Effector memory CD8-positive, alpha-beta T cell (primary cell): ENCODE results near the gene FCHSD1.
A peak's percentile ranks its signal among the peaks of the same experiment; 100 is the strongest.

Source experiments
- ATAC-seq: fragments of 150-1000 bp; cut with Tn5 transposase; replicated peaks from 2 replicates; pipeline ENCODE4 v1.10.0; 2021; ENCODE audit warnings: mild to moderate bottlenecking, moderate library complexity
- DNase-seq, 3 experiments: peaks; one replicate each; pipeline ENCODE4 v3.0.0; 2021
- H3K27ac Mint-ChIP-seq, 2 donors: one replicate each; pipeline ENCODE4 v1.8.0; 2022; ENCODE audit warnings: mild to moderate bottlenecking in 2 of 2, mixed read lengths in 2 of 2, moderate library complexity in 2 of 2
- H3K27me3 Mint-ChIP-seq, 2 donors: one replicate each; pipeline ENCODE4 v1.8.0; 2022; ENCODE audit warnings: mixed read lengths in 2 of 2
- H3K36me3 Mint-ChIP-seq: one replicate; pipeline ENCODE4 v1.8.0; 2022; ENCODE audit warnings: mild to moderate bottlenecking, moderate library complexity, mixed read lengths; ENCODE audit not compliant: insufficient read depth
- H3K4me1 Mint-ChIP-seq, 2 donors: one replicate each; pipeline ENCODE4 v1.8.0; 2022; ENCODE audit warnings: low read depth in 2 of 2, mixed read lengths in 2 of 2
- H3K4me3 Mint-ChIP-seq, 2 donors: one replicate each; pipeline ENCODE4 v1.8.0; 2022; ENCODE audit warnings: mild to moderate bottlenecking in 2 of 2, mixed read lengths in 2 of 2, moderate library complexity in 2 of 2
- H3K9me3 Mint-ChIP-seq, 2 donors: one replicate each; pipeline ENCODE4 v1.8.0; 2022; ENCODE audit warnings: mixed read lengths in 2 of 2
- total RNA-seq, 9 experiments: gene quantifications; one replicate each; lab custom pipeline; 2026; lab: John Stamatoyannopoulos, UW

The FCHSD1 gene
- total RNA-seq, result 55.0 to 165 (median 145) reads per million in 9 experiments

DNA sequence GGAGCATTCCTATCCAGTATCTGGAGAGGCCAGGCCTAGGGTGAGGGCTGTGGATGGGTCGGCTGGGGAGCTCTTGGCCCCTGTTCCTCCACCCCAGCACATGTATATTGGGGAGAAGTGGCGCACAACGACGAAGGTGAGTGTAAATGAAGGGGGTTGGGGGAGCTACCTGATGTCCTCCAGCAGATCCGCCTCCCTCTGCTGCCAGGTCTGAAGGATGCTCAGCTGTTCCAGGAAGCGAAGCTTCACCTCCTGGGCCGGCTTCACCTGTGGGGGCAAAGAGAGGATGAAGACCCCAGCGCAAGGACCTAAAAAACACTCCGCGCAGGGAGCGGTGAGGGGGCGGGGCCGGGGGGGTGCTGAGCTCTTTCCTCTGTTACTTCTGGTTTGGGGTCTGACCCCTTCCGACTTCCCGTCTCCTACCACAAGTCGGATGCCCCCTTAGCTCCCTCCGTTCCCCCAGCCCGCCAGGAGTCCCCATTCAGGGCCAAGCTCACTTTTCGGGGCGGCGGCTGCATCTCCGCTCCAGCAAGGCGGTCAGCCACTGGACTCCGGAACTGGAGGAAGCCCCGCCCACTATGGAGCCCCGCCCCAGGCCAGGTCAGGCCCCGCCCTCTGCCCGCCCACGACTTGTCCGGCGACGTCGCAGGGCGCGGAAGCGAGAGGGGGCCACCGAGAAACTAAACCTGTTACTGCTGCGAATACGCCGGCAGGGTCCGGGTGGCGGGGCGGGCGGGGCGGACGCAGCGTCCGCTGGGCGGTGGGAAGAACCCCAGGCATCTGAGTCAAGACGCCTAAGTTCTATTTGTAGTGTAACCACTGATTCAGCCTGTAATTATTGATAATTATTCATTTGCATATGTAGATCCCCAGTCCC, at the start of gene FCHSD1:
Gene FCHSD1 (minus strand): TSS at position 568 of the 877 bp plus-strand sequence. CDS start 50 bp downstream, at position 518.
- Mint-ChIP-seq H3K36me3 (peaks cover 10% of the 10 kb centered on the region), H3K9me3 (no peaks in the 10 kb centered on the region), H3K4me3 (peak within 1 kb of the TSS; percentile 91 to 93), H3K27ac (peak within 1 kb of the TSS; percentile 94 to 97), H3K27me3 (no peaks in the 10 kb centered on the region), H3K4me1 (peaks cover 39 to 40% of the 10 kb centered on the region in 2 donors)
- peak; percentile 91 for ATAC-seq
- DNase-seq, result peak; percentile 66 to 79 (median 72)

DNA sequence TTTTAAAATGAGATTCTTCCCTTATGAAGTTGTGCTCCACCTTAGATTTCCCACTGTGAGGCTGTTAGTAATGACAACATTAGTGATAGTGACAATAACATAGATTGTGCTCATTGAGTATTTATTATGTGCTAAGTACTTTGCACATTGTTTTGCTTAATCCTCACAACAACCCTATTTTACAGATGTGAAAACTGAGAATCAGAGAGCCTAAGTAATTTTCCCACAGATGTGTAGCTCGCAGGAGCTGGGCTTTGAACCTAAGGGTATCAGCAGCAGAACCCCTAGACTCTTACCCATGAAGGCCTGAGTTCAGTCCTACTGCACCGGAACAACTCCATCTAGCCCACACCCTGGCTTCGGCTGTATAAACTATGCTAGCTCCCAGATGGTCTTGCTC, 46.4 kb upstream of the FCHSD1 start:
- Mint-ChIP-seq H3K9me3 (no peaks in the 10 kb centered on the region), H3K27ac (no peak overlapping the region), H3K4me3 (no peak overlapping the region), H3K4me1 (peaks cover 16 to 19% of the 10 kb centered on the region in 2 donors), H3K36me3 (peaks cover 8% of the 10 kb centered on the region), H3K27me3 (peaks cover 42 to 45% of the 10 kb centered on the region in 2 donors)
- DNase-seq (no peak), ATAC-seq (no peak)

DNA sequence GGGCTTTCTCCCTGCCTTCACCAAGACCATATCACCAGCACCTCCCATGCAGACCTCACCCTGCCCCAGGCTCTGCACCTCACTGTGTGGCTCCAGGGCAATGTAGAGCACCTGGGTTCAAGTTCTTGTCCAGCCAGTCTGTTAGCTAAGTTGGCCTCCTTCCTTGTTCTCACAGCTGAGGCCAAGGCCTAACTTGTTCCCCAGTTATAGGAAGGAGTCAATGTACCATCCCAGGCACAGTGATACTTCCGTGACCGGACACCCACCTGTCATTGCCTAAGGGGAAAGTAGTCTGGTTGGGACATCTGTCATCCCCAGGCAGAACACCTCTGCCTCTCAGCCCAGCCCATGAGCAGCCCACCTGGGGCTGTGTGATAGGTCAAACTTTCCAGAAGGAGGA, 45.2 kb upstream of the FCHSD1 start:
- H3K27me3 Mint-ChIP-seq, result peaks cover 42 to 51% of the 10 kb centered on the region in 2 donors
- peaks cover 8% of the 10 kb centered on the region for H3K36me3 Mint-ChIP-seq
- DNase-seq (no peak), ATAC-seq (no peak)
- no peak overlapping the region for H3K27ac Mint-ChIP-seq
- no peaks in the 10 kb centered on the region for H3K9me3 Mint-ChIP-seq
- peaks cover 21 to 22% of the 10 kb centered on the region in 2 donors for H3K4me1 Mint-ChIP-seq
- no peak overlapping the region for H3K4me3 Mint-ChIP-seq

DNA sequence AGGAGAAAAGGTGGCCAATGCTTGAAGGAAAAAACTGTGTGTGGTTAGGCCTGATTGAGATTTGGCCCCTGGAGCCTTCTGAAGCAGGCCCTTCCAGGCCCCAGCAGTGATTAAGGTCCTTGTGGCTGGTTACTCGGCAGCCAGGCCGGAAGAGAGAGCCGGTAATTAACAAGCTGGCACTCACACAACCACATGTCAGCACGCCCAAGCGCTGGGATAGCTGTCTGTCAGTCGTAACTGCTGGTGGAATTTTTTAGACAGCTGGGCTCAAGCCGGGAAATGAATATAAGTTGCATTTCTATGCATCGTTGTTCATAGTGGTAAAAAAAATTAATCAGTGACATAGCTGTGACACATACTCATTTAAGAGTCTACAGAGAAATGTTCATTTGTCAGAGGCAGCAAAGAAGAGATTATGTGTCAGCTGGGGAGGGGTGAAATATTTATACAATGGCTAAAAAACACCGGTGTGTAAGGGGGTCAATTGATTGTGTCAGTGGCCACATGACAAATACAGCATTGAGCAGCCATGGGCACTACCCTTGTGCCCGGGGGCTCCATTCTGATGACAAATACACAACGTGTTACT, 44.5 kb upstream of the FCHSD1 start:
- Mint-ChIP-seq H3K9me3 (no peaks in the 10 kb centered on the region), H3K27ac (no peak overlapping the region), H3K4me1 (peaks cover 21 to 22% of the 10 kb centered on the region in 2 donors), H3K27me3 (peaks cover 42 to 59% of the 10 kb centered on the region in 2 donors), H3K4me3 (no peak overlapping the region), H3K36me3 (peaks cover 8% of the 10 kb centered on the region)
- ATAC-seq (no peak), DNase-seq (no peak)

DNA sequence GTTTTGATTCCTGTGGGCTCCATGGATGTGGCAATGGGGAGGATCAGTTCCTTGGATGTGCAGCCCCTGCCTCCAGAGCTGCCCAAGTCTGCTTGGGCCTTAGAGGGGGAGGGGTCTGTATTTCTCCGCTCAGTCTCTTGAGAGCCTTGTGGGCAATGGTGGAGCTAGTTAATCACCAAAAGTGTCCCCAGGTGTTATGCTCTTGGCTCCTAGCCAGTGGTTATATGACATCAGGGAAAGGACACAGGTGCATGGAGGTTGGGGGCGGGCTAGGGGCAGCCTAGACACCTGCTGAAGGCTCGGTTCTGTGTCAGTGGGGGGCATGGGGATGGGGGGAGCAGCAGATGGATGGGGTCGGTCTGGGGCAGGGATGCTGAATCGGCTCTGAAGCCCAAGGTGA, 43.3 kb upstream of the FCHSD1 start:
- peaks cover 22 to 23% of the 10 kb centered on the region in 2 donors for H3K4me1 Mint-ChIP-seq
- H3K9me3 Mint-ChIP-seq, result no peaks in the 10 kb centered on the region
- H3K27me3 Mint-ChIP-seq, result peaks cover 33 to 60% of the 10 kb centered on the region in 2 donors
- no peak overlapping the region for H3K27ac Mint-ChIP-seq
- ATAC-seq (no peak), DNase-seq (no peak)
- H3K4me3 Mint-ChIP-seq, result no peak overlapping the region
- H3K36me3 Mint-ChIP-seq, result peaks cover 8% of the 10 kb centered on the region

DNA sequence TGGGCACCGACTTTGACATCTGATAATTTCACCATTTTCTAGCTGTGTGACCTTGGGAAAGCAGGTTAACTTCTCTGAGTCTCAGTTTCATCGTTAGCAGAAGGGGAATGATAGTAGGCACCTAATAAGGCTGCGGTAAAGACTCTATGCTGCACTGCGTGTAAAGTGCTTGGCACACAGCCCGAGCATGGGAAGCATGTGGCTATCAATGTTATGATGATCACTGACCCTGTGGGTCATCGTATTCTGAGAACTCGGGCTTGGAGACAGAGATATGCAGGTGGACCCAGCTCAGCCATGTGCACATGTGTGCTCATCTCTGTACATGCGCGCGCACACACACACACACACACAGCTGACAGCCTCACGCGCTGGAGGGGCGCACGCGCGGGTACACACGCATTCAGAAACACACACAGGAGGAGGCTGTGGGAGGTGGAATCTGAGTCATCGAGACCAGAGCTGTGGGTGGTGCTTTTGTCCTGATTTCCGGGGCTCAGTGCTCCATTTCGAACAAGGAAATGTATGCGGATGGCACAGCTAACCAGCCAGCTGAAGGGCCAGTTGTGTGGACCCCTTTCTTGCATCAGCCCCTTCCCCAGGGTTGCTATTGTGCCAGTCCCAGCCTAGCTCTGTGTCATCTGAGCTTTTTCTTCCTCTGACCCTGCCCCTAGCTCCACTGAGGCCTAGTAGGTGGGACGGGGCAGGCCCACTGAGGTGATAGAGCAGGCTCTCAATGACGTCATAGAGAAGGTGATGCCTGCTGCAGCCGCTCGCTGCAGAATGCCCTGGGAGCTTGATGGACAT, 41.9 kb upstream of the FCHSD1 start:
- Mint-ChIP-seq H3K4me3 (peak overlapping the region; percentile 82 to 91), H3K4me1 (peaks cover 22 to 23% of the 10 kb centered on the region in 2 donors), H3K27me3 (peaks cover 27 to 59% of the 10 kb centered on the region in 2 donors), H3K27ac (peak overlapping the region; percentile 85 to 91), H3K9me3 (no peaks in the 10 kb centered on the region), H3K36me3 (peaks cover 8% of the 10 kb centered on the region)
- DNase-seq (peak; percentile 50 to 65 (median 61)), ATAC-seq (peak; percentile 86)

DNA sequence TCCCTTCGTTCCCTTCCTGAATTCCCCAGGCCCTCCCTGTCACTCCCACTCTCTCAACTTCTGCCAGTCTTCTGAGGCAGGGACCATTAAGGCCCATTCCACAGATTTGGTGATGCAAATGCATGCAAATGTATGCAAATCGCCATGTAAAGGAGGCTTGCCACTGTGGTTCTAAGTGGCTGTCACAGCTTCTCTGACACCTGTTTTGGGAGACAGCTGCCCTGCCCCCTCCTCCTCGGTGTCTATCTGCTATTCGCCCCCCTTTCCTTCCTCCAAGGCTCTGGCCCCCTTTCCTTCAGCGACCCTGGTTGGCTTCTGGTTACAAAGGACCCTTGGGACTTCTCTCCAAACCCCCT, 41.3 kb upstream of the FCHSD1 start:
- Mint-ChIP-seq H3K27ac (peak overlapping the region in 1 of 2 donors; percentile 91), H3K36me3 (peaks cover 8% of the 10 kb centered on the region), H3K27me3 (peaks cover 21 to 53% of the 10 kb centered on the region in 2 donors), H3K4me1 (peaks cover 22 to 23% of the 10 kb centered on the region in 2 donors), H3K4me3 (peak overlapping the region; percentile 82 to 91), H3K9me3 (no peaks in the 10 kb centered on the region)
- peak; percentile 23 for ATAC-seq
- peak in 1 of 3 experiments; percentile 14 for DNase-seq

DNA sequence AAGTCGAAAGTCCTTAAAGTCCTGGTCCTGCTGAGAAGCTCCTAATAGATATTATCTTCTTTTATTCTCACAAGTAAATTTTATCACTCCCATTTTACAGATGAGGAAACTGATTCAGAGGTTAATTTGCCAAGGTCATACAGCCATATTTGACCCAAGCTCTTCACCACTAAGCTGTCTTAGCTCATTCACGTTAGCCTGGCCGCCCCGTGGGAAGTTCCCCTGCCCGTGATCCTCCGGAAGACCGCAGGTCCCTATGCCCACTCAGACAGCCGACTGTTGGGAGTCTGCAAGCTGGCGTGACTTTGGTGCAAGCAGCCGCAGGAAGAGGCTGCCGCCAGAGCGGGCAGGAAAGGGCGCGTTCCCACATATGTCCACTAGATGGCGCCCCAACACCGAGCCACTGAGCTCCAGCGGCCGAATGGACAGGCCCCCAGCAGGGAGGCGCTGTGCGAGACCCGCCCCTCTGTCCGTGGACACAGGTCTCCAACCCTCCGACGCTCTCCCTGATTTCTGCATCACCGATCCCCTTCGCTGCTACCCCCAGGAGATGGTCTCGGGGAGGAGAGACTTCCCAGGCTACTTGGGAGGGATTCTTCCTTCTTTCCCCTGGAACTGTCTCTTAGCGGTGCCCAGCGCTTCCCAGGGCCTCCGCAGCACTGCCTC, 40.8 kb upstream of the FCHSD1 start:
- ATAC-seq, result peak; percentile 68
- peak overlapping the region in 1 of 2 donors; percentile 91 for H3K27ac Mint-ChIP-seq
- H3K36me3 Mint-ChIP-seq, result peaks cover 8% of the 10 kb centered on the region
- peak overlapping the region; percentile 82 to 91 for H3K4me3 Mint-ChIP-seq
- no peaks in the 10 kb centered on the region for H3K9me3 Mint-ChIP-seq
- H3K4me1 Mint-ChIP-seq, result peaks cover 22 to 23% of the 10 kb centered on the region in 2 donors
- H3K27me3 Mint-ChIP-seq, result peaks cover 16 to 48% of the 10 kb centered on the region in 2 donors
- DNase-seq, result peak; percentile 85 to 89 (median 89)

DNA sequence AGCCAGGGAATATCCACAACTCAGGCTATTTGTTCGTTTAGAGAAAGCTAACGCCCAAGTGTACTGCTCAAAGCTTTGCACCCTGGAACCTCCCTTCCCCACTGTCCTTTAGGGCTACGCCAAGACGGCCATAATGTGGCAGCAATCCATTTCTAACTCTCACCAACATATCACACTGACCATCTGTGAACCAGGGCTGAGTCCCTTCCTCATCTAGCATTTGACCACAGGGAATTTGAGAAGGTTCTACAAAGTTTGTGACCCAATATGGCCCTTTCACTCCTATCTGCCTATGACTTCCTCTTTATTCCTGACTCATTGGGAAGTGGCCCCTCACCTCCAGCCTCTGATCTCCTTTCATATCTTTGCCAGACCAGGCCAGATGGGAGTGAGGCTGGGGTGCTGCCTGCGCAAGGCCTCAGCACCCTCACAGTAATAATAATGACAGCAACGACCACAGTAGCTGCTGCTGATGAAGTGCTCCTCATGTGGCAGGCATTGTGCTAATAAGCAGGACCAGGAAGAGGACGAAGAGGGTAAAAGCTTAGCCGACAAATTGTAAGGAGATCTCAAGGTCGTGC, 40.2 kb upstream of the FCHSD1 start:
- Mint-ChIP-seq H3K27me3 (peaks cover 10 to 42% of the 10 kb centered on the region in 2 donors), H3K36me3 (peaks cover 8% of the 10 kb centered on the region), H3K4me1 (peaks cover 22 to 23% of the 10 kb centered on the region in 2 donors), H3K27ac (no peak overlapping the region), H3K9me3 (no peaks in the 10 kb centered on the region), H3K4me3 (no peak overlapping the region)
- DNase-seq (no peak), ATAC-seq (no peak)

DNA sequence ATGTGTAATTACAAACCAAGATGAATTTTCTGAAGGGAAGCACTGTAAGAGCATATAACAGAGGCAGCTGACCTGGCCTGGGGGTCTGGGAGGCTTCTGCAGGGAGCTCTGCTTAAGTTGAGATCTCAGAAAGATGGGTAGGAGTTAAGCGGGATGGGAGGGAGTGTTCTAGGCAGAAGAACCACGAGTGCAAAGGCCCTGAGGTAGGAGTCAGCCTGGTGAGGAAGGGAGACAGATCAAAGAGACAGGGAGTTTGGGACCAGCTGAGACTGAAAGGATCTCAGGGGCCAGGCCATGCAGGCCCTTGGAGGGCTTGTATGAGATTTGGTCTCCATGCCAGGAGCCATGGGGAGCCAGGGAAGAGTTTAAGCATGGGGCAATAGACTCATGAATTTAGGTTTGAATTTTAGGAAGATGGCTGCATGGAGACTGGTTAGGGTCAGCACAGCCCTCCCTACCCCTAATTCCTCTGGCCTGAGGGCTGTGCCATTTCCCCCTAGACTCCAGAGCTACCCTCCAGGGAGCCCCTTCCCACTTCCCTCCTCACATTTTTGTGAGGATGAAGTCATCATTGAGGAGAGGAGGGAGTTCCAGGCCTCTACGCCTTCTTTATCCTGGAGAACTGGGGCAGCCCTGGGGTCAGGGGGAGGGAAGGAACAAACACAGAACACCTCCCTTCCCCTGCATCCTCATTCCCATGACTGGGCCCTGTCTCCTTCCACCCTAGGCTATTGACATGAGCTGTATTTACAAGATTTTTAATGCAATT, 35.6 kb upstream of the FCHSD1 start:
- Mint-ChIP-seq H3K9me3 (no peaks in the 10 kb centered on the region), H3K27ac (peak overlapping the region in 1 of 2 donors; percentile 62), H3K27me3 (peaks cover 6 to 36% of the 10 kb centered on the region in 2 donors), H3K4me1 (peaks cover 13 to 14% of the 10 kb centered on the region in 2 donors), H3K36me3 (peaks cover 5% of the 10 kb centered on the region), H3K4me3 (no peak overlapping the region)
- ATAC-seq, result no peak
- DNase-seq, result no peak

DNA sequence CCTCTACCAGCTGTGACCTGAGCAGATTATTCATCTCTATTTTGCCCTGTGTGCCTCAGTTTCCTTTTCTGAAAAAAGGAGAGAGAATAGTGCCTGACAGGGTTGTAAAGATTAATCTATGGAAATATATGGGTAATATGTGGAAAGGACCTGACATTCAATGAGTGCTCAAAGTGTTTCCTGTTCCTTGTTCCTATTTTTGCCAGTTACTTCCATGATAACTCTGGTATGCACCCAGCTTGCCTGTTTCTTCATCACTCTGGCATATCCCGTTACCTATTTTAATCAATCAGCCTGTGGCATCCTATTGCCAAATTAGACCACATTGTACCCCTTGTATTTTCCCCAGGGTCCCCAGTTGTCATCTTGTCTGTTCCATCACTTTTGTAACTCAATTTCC, 34.4 kb upstream of the FCHSD1 start:
- no peak for ATAC-seq

More for the DNA sequence above, 34.4 kb upstream of the FCHSD1 start:
- Mint-ChIP-seq H3K27me3 (peaks cover 6 to 23% of the 10 kb centered on the region in 2 donors), H3K4me1 (peaks cover 22% of the 10 kb centered on the region in 2 donors), H3K27ac (peak overlapping the region in 1 of 2 donors; percentile 52), H3K4me3 (no peak overlapping the region), H3K36me3 (peaks cover 5% of the 10 kb centered on the region), H3K9me3 (no peaks in the 10 kb centered on the region)
- no peak for DNase-seq
